Trophoblast cell (in vitro differentiated cells and primary cell): ENCODE results near the gene DCDC2B.

Source experiments
- DNase-seq, 2 donors: peaks; one replicate each; pipeline ENCODE4 v3.0.0-alpha.2; 2016
- H2AFZ ChIP-seq: 2 replicates; pipeline ENCODE4 v1.6.1; 2013; ENCODE audit warnings: low read length, moderate library complexity, mild to moderate bottlenecking; ENCODE audit not compliant: insufficient read depth, poor library complexity
- H2AK5ac ChIP-seq: 2 replicates; pipeline ENCODE4 v1.6.1; 2013; ENCODE audit warnings: mild to moderate bottlenecking, low read length
- H2BK120ac ChIP-seq: 2 replicates; pipeline ENCODE4 v1.6.1; 2013; ENCODE audit warnings: low read length, mild to moderate bottlenecking, moderate library complexity; ENCODE audit not compliant: insufficient read depth, poor library complexity
- H2BK12ac ChIP-seq: 2 replicates; pipeline ENCODE4 v1.6.1; 2013; ENCODE audit warnings: mild to moderate bottlenecking, low read length, moderate library complexity
- H2BK5ac ChIP-seq: 2 replicates; pipeline ENCODE4 v1.6.1; 2013; ENCODE audit warnings: low read length, low read depth, moderate library complexity, mild to moderate bottlenecking; ENCODE audit not compliant: poor library complexity
- H3K14ac ChIP-seq: 2 replicates; pipeline ENCODE4 v1.6.1; 2013; ENCODE audit warnings: mild to moderate bottlenecking, low read length
- H3K18ac ChIP-seq: 2 replicates; pipeline ENCODE4 v1.6.1; 2013; ENCODE audit warnings: mild to moderate bottlenecking, low read length
- H3K23ac ChIP-seq: 2 replicates; pipeline ENCODE4 v1.6.1; 2013; ENCODE audit warnings: low read length
- H3K27ac ChIP-seq: 2 replicates; pipeline ENCODE4 v1.5.1; 2013; ENCODE audit warnings: low read depth, mild to moderate bottlenecking, inconsistent platforms, low read length, moderate library complexity
- H3K27me3 ChIP-seq: 2 replicates; pipeline ENCODE4 v1.6.1; 2013; ENCODE audit warnings: inconsistent platforms, mild to moderate bottlenecking, low read length, moderate library complexity; ENCODE audit not compliant: insufficient read depth
- H3K36me3 ChIP-seq, 2 experiments: 1 replicate in 1 of 2; 2 replicates in 1 of 2; pipeline ENCODE4 v1.6.1; 2013; ENCODE audit warnings: low read length in 2 of 2, mild to moderate bottlenecking in 2 of 2, moderate library complexity in 1 of 2; ENCODE audit not compliant: insufficient read depth in 2 of 2, control insufficient read depth in 1 of 2
- H3K4ac ChIP-seq: 2 replicates; pipeline ENCODE4 v1.6.1; 2013; ENCODE audit warnings: low read depth, mild to moderate bottlenecking, low read length, moderate library complexity
- H3K4me1 ChIP-seq, 2 experiments: 1 replicate in 1 of 2; 2 replicates in 1 of 2; pipeline ENCODE4 v1.6.1; 2013; ENCODE audit warnings: low read length in 2 of 2, mild to moderate bottlenecking in 2 of 2, moderate library complexity in 1 of 2; ENCODE audit not compliant: insufficient read depth in 2 of 2, control insufficient read depth in 1 of 2
- H3K4me2 ChIP-seq: 2 replicates; pipeline ENCODE4 v1.6.1; 2013; ENCODE audit warnings: inconsistent platforms, mild to moderate bottlenecking, low read length, moderate library complexity
- H3K4me3 ChIP-seq: 2 replicates; pipeline ENCODE4 v1.5.1; 2013; ENCODE audit warnings: mild to moderate bottlenecking, low read depth, low read length, inconsistent platforms
- H3K79me1 ChIP-seq: one replicate; pipeline ENCODE4 v1.6.1; 2013; ENCODE audit warnings: low read length
- H3K79me2 ChIP-seq: 2 replicates; pipeline ENCODE4 v1.6.1; 2013; ENCODE audit warnings: low read length, mild to moderate bottlenecking; ENCODE audit not compliant: control insufficient read depth, insufficient read depth, poor library complexity
- H3K9ac ChIP-seq: 2 replicates; pipeline ENCODE4 v1.6.1; 2013; ENCODE audit warnings: mild to moderate bottlenecking, low read length
- H3K9me3 ChIP-seq: 2 replicates; pipeline ENCODE4 v1.6.1; 2013; ENCODE audit warnings: low read depth, mild to moderate bottlenecking, control low read depth, inconsistent platforms, low read length; ENCODE audit not compliant: insufficient read depth
- H4K12ac ChIP-seq: 2 replicates; pipeline ENCODE4 v1.6.1; 2013; ENCODE audit warnings: low read depth, mild to moderate bottlenecking, low read length, moderate library complexity
- H4K8ac ChIP-seq: 2 replicates; pipeline ENCODE4 v1.6.1; 2013; ENCODE audit warnings: low read depth, mild to moderate bottlenecking, low read length, moderate library complexity
- H4K91ac ChIP-seq: one replicate; pipeline ENCODE4 v1.6.1; 2013; ENCODE audit warnings: low read depth, mild to moderate bottlenecking, low read length, moderate library complexity
- WGBS: extraction: QIAGEN DNeasy Blood & Tissue Kit; methylation state at CpG from one replicate; pipeline ENCODE4 v1.1.7; 2013; ENCODE audit warnings: missing lambda C conversion rate; ENCODE audit not compliant: insufficient read length, insufficient coverage; ENCODE audit errors: extremely low coverage; 5-methylcytosine and 5-hydroxymethylcytosine counted together

Gene DCDC2B

DNA sequence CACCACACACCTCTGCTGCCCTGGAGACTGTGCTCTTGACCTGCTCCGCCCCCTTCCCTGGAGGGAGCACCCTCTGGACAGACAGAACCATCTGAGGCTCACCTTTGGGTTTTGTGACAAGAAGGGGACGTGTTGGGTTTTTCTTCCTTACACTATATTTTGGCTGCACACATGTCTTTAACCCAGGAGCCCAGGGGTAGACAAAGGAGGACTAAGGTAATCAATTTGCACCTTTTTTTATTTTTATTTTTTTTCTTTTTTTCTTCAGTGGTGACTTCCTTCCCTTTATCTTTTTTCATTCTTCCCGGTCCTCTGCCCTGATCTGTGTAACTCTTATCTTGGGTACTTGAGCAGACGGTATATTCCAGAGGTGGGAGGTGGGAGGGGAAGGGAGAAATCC is 37.9 kb upstream of the DCDC2B start:
- Histone ChIP-seq H3K9ac (no peak overlapping the region), H3K4ac (no peak overlapping the region), H3K27ac (no peak overlapping the region), H3K9me3 (no peaks in the 10 kb centered on the region), H4K8ac (no peak overlapping the region), H3K4me3 (no peak overlapping the region), H2BK120ac (no peak overlapping the region), H3K4me1 (peaks cover 0 to 5% of the 10 kb centered on the region in 2 experiments), H2AFZ (no peak overlapping the region), H3K79me1 (no peaks in the 10 kb centered on the region), H3K14ac (no peak overlapping the region), H2AK5ac (no peak overlapping the region), H3K36me3 (peaks cover 32 to 54% of the 10 kb centered on the region in 2 experiments), H3K18ac (no peak overlapping the region), H2BK5ac (no peak overlapping the region), H3K4me2 (no peak overlapping the region), H2BK12ac (no peak overlapping the region), H3K27me3 (no peaks in the 10 kb centered on the region), H3K23ac (no peak overlapping the region), H4K12ac (no peak overlapping the region), H4K91ac (no peak overlapping the region), H3K79me2 (no peaks in the 10 kb centered on the region)
- no CpG with 5 or more reads among the region's 4 CpGs for WGBS
- DNase-seq = no peak

GRCh38 chr1:32172621-32173245 is 36.2 kb upstream of the DCDC2B start:
- Histone ChIP-seq H3K4ac (no peak overlapping the region), H3K9ac (no peak overlapping the region), H3K27ac (no peak overlapping the region), H3K79me2 (no peaks in the 10 kb centered on the region), H4K12ac (no peak overlapping the region), H3K23ac (no peak overlapping the region), H2BK12ac (no peak overlapping the region), H3K27me3 (no peaks in the 10 kb centered on the region), H3K9me3 (no peaks in the 10 kb centered on the region), H3K18ac (no peak overlapping the region), H2AFZ (no peak overlapping the region), H4K8ac (no peak overlapping the region), H2AK5ac (no peak overlapping the region), H3K14ac (no peak overlapping the region), H3K4me3 (no peak overlapping the region), H3K4me2 (no peak overlapping the region), H4K91ac (no peak overlapping the region), H2BK5ac (no peak overlapping the region), H2BK120ac (no peak overlapping the region), H3K4me1 (peaks cover 0 to 5% of the 10 kb centered on the region in 2 experiments), H3K79me1 (no peaks in the 10 kb centered on the region), H3K36me3 (peaks cover 26 to 45% of the 10 kb centered on the region in 2 experiments)
- DNase-seq = no peak
- no CpG with 5 or more reads among the region's 1 CpG for WGBS

DNA sequence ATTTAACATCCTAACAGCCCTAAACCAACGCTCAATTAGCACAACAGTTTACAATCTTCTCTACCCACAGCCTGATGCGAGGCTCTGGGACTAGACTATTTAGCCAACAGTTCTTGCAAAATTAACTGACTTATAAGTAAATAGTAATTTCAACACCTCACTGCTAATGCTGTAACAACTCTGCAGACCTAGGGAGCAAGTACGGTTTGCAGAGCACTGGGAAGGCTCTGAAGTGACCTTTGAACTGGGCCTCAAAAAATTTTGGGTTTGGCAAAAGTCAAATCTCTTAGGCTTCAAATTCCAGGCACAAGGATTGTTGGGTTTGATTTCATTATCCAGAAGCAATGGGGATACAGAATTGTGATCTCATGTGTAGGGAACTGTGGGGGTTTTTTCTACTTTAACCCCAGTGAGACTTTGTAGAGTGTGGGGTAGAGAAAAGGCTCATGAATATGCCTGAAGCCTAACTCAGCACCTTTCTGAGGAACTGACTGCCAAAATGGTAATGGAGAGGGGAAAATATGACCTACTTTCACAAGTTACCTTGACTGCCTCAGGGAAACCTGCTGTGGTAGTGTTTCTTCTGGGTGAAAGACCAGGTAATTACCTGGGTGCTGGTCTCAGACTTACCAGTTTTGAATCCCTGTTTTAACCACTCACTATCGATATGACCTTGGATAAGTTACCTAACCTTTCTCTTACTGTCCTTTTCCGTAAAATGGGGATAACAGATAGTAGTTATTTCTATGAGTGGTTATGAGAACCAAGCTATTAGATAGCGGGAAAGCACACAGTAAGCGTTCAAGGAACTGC is 30.3 kb upstream of the DCDC2B start:
- H2BK12ac ChIP-seq = no peak overlapping the region
- no CpG with 5 or more reads among the region's 7 CpGs for WGBS
- H3K9me3 ChIP-seq = no peaks in the 10 kb centered on the region
- H3K9ac ChIP-seq = no peak overlapping the region
- H3K23ac ChIP-seq = no peak overlapping the region
- H2AFZ ChIP-seq = peak overlapping the region; percentile 14
- H3K27me3 ChIP-seq = no peaks in the 10 kb centered on the region
- no peak overlapping the region for H2AK5ac ChIP-seq
- peaks cover 7 to 10% of the 10 kb centered on the region in 2 experiments for H3K4me1 ChIP-seq
- H4K8ac ChIP-seq = peak overlapping the region; percentile 56
- no peak overlapping the region for H2BK5ac ChIP-seq
- H3K27ac ChIP-seq = peak overlapping the region; percentile 31
- H3K4me3 ChIP-seq = no peak overlapping the region
- no peak overlapping the region for H3K18ac ChIP-seq
- H3K14ac ChIP-seq = no peak overlapping the region
- peaks cover 9% of the 10 kb centered on the region for H3K79me1 ChIP-seq
- H3K4ac ChIP-seq = no peak overlapping the region
- peak overlapping the region; percentile 63 for H4K12ac ChIP-seq
- peak overlapping the region; percentile 64 for H4K91ac ChIP-seq
- peaks cover 8% of the 10 kb centered on the region for H3K79me2 ChIP-seq
- H3K4me2 ChIP-seq = peak overlapping the region; percentile 90
- no peak overlapping the region for H2BK120ac ChIP-seq
- peak in 1 of 2 donors; percentile 19 for DNase-seq
- peaks cover 17 to 18% of the 10 kb centered on the region in 2 experiments for H3K36me3 ChIP-seq

DNA sequence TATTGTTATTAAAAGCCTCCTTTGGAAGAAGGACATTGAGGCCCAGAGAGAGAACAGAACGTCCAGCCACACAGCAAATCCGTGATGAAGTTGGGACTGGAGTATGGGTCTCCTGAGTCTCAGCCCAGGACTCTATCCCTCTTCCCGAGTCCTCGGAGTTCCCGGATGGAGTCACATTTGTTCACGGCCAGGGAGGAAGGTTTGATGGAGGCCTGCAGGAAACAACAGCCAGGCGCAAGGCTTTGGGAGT is 29.8 kb upstream of the DCDC2B start:
- Histone ChIP-seq H2AFZ (peak overlapping the region; percentile 14), H2BK120ac (peak overlapping the region; percentile 1), H3K4me3 (no peak overlapping the region), H4K91ac (peak overlapping the region; percentile 64), H4K12ac (peak overlapping the region; percentile 63), H2AK5ac (no peak overlapping the region), H3K4me1 (peaks cover 7 to 10% of the 10 kb centered on the region in 2 experiments), H3K4me2 (peak overlapping the region; percentile 90), H3K79me1 (peaks cover 9% of the 10 kb centered on the region), H3K79me2 (peaks cover 8% of the 10 kb centered on the region), H2BK5ac (no peak overlapping the region), H4K8ac (peak overlapping the region; percentile 56), H3K36me3 (peaks cover 13 to 20% of the 10 kb centered on the region in 2 experiments), H3K9ac (peak overlapping the region; percentile 17), H3K18ac (no peak overlapping the region), H3K27me3 (no peaks in the 10 kb centered on the region), H3K4ac (no peak overlapping the region), H3K14ac (peak overlapping the region; percentile 22), H2BK12ac (no peak overlapping the region), H3K23ac (no peak overlapping the region), H3K27ac (peak overlapping the region; percentile 31), H3K9me3 (no peaks in the 10 kb centered on the region)
- WGBS = no CpG with 5 or more reads among the region's 7 CpGs
- DNase-seq = no peak
